ENCODE measurements around the gene TANGO6.
"Not testable (repeated sequence)": the region's sequence is repeated elsewhere in the genome, so short reads cannot be mapped to it uniquely, and the experiment has no call there.

The TANGO6 gene

DNA sequence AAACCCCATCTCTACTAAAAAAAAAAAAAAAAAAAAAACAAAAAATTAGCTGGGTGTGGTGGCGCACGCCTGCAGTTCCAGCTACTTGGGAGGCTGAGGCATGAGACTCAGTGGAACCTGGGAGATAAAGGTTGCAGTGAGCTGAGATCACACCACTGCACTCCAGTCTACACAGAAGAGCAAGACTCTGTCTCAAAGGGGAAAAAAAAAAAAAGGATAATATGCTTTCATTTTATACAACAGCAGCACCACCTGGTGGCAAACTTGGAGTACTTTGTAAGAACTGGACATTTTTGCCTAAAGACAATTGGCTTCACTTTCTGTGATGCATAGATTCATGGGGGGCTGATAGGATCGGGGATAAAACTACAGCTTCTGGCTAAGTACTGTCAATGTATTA lies 280.6 kb downstream of the TANGO6 start:
- DNase-seq, result peak; percentile 67

DNA sequence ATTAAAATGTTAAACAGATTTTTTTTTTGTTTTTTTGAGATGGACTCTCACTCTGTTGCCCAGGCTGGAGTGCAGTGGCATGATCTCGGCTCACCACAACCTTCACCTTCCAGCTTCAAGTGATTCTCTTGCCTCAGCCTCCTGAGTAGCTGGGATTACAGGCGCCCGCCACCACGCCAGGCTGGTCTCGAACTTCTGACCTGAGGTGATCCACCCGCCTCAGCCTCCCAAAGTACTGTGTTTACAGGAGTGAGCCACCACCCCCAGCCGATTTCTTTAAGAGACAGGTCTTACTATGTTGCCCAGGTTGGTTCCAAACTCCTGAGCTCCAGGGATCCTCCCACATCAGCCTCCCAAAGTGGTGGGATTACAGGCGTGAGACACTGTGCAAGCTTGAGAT lies 281.1 kb downstream of the TANGO6 start:
- not testable (repeated sequence) for DNase-seq

DNA sequence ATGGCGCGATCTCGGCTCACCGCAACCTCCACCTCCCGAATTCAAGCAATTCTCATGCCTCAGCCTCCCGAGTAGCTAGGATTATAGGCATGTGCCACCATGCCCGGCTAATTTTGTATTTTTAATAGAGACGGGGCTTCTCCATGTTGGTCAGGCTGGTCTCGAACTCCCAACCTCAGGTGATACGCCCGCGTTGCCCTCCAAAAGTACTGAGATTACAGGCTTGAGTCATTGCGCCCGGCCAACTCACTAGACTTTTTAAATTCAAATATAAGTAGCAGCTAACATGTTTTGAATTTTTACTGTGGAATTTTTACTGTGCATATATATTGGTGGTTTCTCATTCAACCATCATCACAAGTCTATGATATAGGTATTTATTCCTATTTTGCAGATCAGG lies 281.6 kb downstream of the TANGO6 start:
- not testable (repeated sequence) for DNase-seq

DNA sequence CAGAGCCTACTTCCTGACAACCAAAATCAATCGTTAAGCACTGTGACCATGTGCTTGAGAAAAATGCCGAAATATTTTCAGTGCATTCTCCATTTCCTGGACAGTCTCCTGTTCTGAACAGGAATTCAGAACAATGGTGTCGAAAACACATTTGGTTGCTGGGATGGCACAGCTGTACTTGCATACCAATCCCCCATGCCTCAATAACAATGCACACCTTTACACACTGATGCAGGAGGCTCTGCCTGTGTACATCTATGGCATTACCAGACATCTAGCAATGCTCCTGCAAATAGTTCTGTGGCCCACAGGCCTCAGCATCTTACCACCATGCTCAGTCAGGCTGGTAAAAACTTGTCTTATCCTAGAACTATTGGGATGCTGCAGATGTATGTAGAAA lies 282.9 kb downstream of the TANGO6 start:
- DNase-seq, result no peak

DNA sequence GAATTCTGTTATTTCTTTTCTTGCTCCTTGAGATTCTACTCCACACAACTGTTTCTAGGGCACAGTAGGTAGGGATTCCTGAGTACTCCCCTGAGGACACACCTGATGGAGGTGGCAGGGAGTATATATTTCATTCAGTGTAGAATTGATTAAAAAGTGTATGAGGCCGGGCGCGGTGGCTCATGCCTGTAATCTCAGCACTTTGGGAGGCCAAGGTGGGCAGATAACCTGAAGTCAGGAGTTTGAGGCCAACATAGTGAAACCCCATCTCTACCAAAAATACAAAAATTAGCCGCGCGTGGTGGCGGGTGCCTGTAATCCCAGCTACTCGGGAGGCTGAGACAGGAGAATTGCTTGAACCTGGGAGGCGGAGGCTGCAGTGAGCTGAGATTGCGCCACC lies 283.5 kb downstream of the TANGO6 start:
- not testable (repeated sequence) for DNase-seq

DNA sequence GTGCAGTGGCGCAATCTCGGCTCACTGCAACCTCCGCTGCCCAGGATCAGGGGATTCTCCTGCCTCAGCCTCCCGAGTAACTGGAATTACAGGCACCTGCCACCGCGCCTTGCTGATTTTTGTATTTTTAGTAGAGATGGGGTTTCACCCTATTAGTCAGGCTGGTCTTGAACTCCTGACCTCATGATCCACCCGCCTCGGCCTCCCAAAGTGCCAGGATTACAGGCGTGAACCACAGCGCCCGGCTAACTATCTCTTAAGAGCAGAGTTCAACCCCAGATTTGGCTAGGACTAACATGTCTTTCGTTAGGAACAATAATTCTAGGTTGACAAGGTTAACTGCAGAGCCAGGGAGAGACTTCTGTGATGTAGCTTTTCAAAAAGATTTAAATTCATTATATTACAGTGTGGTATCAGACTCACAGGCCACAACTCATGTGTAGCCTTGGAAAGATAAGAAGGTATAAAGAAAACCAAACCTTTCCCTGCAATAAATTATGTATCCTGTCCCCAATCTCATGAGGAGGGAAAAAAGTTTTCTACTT lies 284.7 kb downstream of the TANGO6 start:
- no peak for DNase-seq

DNA sequence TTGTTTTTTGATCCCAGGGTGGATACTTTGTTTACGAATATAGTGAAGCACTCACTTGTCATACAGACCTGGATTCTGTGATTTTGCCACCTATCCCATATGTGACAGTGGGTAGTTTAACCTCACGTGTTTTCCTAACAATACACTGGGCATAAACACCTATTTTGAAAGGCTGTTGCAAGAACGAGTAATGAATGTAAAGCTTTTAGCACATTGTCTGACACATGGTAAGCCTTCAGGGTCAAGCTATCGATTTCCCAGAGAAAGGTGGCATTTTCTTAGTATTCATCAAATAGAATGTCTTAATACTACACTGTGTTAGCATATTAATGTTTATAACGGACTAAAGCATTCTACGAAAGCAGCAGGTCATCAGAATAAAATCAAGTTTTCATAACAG lies 287.1 kb downstream of the TANGO6 start:
- no peak for DNase-seq

DNA sequence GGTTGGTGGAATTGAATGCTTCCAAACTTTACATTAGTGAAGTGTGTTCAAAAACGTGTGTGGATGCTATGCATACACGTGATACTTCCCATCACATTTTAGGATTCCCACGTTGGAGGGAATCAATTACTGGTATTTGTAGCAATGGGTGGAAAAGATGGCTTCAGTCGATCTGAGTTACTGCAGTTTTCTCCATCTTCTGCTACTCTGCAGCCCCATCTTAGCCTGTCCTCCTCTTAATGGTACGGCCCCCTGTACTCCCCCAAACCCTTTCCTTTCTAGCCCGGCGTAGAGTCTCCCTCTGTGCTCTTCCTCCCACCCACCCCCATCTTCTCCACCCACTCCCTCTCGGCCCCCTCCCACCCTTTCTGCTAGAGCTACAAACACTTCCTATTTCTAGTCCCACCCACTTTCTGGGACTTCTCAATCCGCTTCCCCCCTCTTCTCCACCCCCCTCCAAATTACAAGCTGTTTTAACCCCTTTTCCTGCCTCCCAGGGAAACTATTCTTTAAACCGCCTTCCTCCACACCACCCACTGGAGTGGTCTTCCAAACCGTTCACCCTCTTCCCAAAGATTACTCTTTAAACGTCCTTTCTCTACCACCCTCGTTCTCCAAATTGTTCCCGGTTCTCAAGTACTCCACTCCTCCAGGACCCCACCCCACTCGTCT lies 288.0 kb downstream of the TANGO6 start:
- DNase-seq, result peak; percentile 55

DNA sequence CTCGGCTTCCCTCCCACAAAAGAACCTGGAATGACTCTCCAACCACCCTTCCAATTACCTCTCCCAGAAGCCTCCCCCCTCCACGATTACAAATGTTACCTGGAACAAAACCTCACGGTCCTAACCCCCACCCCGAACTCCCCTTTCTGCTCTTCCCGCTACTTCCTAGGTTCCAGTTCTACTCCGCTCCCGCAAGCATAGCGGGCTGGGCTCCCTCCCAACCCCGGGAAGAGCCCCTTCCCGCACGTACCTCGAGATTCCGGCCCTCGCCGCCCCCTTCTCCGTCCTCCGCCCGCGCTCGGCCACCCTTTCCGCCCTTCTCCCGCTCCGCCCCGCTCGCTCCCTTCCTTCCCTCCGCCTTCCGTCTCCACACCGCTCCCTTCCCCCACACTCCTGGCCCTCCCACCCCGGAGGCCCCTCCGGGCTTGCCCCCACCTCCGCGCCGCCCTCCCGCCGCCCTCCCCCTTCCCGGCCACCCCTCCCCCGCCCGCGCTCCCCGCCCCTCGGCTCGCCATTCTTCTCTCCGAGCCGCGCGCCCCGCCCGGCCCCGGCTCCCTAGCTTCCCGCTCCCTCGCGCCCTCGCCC lies 288.6 kb downstream of the TANGO6 start:
- DNase-seq, result peak; percentile 34

DNA sequence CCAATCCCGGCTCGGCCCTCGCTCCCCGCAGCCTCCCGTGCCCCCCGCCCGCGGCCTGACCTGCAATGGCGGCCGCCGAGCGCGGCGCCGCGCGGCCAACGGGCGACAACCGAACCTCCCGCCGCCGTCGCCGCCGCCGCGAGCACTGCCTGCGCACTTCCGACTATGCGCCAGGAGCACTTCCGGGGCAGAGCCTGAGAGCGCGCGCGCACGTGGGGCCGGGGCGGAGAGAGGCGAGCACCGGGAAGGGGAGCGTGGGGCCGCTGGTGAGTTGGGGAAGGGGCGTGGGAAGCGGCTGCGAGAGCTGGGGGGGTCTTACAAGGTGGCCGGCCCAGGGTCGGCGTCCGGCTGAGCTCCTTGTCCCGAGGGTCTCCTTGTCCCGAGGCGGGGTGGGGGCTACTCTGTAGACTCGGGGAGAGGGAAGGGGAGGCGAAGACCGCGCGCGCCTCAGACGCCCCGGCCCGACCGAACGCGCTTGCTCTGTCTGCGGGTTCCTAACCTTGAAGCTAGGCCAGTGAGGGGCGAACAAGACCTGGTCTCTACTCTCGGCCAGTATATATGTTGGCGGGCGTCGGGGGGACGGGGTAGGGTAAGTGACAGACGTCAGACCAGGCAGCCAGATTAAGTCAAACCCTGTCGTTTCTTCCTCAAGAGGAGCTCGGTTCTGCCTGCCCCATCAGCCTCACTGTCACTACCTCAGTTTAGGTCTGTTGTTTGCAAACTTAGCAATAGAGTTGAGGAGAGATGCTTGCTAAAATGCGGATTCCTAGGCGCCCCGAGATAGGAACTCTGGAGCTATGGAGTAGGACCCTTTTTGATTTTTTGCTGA lies 289.3 kb downstream of the TANGO6 start, which contains the start of the genes CHTF8 and UTP4:
TSS of gene CHTF8 (minus strand) at position 165 of the 829 bp plus-strand sequence. CDS start 11,130 bp downstream, outside the sequence.
TSS of gene UTP4 (plus strand) at position 226 of the 829 bp plus-strand sequence. CDS start 811 bp downstream, outside the sequence.
- DNase-seq, result peak; percentile 65

DNA sequence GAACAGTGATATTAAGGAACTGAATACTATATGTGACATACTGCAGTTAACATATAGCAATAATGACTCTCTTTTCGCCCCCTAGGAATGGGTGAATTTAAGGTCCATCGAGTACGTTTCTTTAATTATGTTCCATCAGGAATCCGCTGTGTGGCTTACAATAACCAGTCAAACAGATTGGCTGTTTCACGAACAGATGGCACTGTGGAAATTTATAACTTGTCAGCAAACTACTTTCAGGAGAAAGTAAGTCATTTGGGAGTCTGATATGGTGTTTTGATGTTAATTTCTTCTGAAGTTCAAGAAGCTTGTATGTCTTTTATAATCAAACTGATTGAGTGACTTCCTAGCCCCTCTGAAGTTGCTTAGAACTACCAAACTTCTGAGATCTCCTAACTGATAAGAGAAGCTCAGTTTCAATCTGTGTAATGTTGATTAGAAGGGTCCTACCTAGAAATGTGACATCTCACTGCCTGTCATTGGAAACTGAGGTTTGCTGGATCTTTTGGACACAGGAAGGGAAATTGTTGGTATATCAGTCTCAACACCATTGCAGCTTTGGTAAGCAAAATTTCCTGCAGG lies 290.1 kb downstream of the TANGO6 start:
- DNase-seq, result no peak
